ENCODE data around the gene STAT2. TPM values are rescaled to one million over a fixed set of nuclear protein-coding genes. Genes with fewer than 3 reads are reported as not detected.
A peak's percentile ranks its signal among the peaks of the same experiment; 100 is the strongest.

The STAT2 gene
- total and polyA plus RNA-seq, 9 of the 15 experiments (the other 6 are each of a cell fraction or from before 2014, with no cell fraction given): 15.5 to 46.9 (median 40.1) TPM

- TF ChIP-seq ZNF318 (IDR thresholded peaks at IDR 0.05; ENCODE audit: borderline replicate concordance in 1 of 2, low read depth in 1 of 2) (no peak), ATF6 (CRISPR knock-in tag; IDR thresholded peaks at IDR 0.05) (peak; percentile 80; the same call in 1 of the 2 replicates), NBN (IDR thresholded peaks at IDR 0.05; ENCODE audit: low read depth) (peak; percentile 38; the same call in 1 of the 2 replicates), ESRRA (IDR thresholded peaks at IDR 0.05; ENCODE audit: borderline replicate concordance, low read depth) (peak; percentile 99; the same call in 1 of the 2 replicates), PHTF2 (CRISPR knock-in tag; IDR thresholded peaks at IDR 0.05) (no peak), ZNF280A (IDR thresholded peaks at IDR 0.05; ENCODE audit: low read depth, partially characterized antibody) (no peak), TRIM28 (IDR thresholded peaks at IDR 0.05) (no peak), GATA2 (CRISPR knock-in tag; IDR thresholded peaks at IDR 0.05) (no peak), SMARCC2 (IDR thresholded peaks at IDR 0.05; ENCODE audit: low read depth) (no peak), MXD1 (CRISPR knock-in tag; IDR thresholded peaks at IDR 0.05; ENCODE audit: borderline replicate concordance, poor library complexity, severe bottlenecking) (peak; percentile 48), NR2C2 (CRISPR knock-in tag; IDR thresholded peaks at IDR 0.05) (0 out of 2 replicates have a peak, but pooled peaks have one; percentile 32), NR2C2 (tag; IDR thresholded peaks at IDR 0.05) (0 out of 2 replicates have a peak, but pooled peaks have one; percentile 98), POLR2H (tag; IDR thresholded peaks at IDR 0.05; ENCODE audit: low read depth) (peak; percentile 77)
Observed at GRCh38 chr12:56299853-56300643, 59.9 kb downstream of the STAT2 start, which contains the start of gene CS (continued).

All from K562 (cell line).